Stimulated activated naive B cell treated with anti-CD40 and anti-IgM and Interleukin-4, amounts not matched to agents 10 μg/mL and 1 μg/mL and 100 μg/mL, for 72 hours (primary cell): ENCODE results near the gene GRM6.

ENCODE experiments used
- ATAC-seq, 2 donors: fragments of 150-1000 bp; cut with Tn5 transposase; replicated peaks; 2 replicates each; pipeline ENCODE4 v1.10.0; 2021; ENCODE audit warnings: moderate library complexity in 1 of 2
- DNase-seq: peaks from one replicate; pipeline ENCODE4 v3.0.0; 2021
- H3K27ac Mint-ChIP-seq: one replicate; pipeline ENCODE4 v1.8.0; 2022; ENCODE audit warnings: mild to moderate bottlenecking, mixed read lengths
- H3K27me3 Mint-ChIP-seq, 2 donors: one replicate each; pipeline ENCODE4 v1.8.0; 2022; ENCODE audit warnings: mixed read lengths in 2 of 2
- H3K36me3 Mint-ChIP-seq, 2 donors: one replicate each; pipeline ENCODE4 v1.8.0; 2022; ENCODE audit warnings: mixed read lengths in 2 of 2, mild to moderate bottlenecking in 1 of 2
- H3K4me1 Mint-ChIP-seq, 2 donors: one replicate each; pipeline ENCODE4 v1.8.0; 2022; ENCODE audit warnings: mixed read lengths in 2 of 2, mild to moderate bottlenecking in 1 of 2
- H3K4me3 Mint-ChIP-seq, 2 donors: one replicate each; pipeline ENCODE4 v1.8.0; 2022; ENCODE audit warnings: mild to moderate bottlenecking in 2 of 2, mixed read lengths in 2 of 2, moderate library complexity in 1 of 2
- H3K9me3 Mint-ChIP-seq, 2 donors: one replicate each; pipeline ENCODE4 v1.8.0; 2022; ENCODE audit warnings: mixed read lengths in 2 of 2, mild to moderate bottlenecking in 1 of 2

Gene GRM6

GRCh38 chr5:178994580-178995340, at the start of gene GRM6:
GRM6 (minus strand) TSS chr5:178995320; CDS start chr5:178994944, 376 bp downstream.
- H3K27ac Mint-ChIP-seq, result no peak within 1 kb of the TSS
- no peak for DNase-seq
- H3K27me3 Mint-ChIP-seq, result peaks cover 41 to 49% of the 10 kb centered on the region in 2 donors
- peak within 1 kb of the TSS in 1 of 2 donors; percentile 9 for H3K4me3 Mint-ChIP-seq
- peaks cover 2 to 6% of the 10 kb centered on the region in 2 donors for H3K36me3 Mint-ChIP-seq
- no peak for ATAC-seq
- peaks cover 4 to 8% of the 10 kb centered on the region in 2 donors for H3K9me3 Mint-ChIP-seq
- peaks cover 3 to 7% of the 10 kb centered on the region in 2 donors for H3K4me1 Mint-ChIP-seq

GRCh38 chr5:179044765-179045164, 49.6 kb upstream of the GRM6 start:
- Mint-ChIP-seq H3K27ac (no peak overlapping the region), H3K9me3 (peaks cover 28 to 29% of the 10 kb centered on the region in 2 donors), H3K36me3 (peaks cover 4 to 7% of the 10 kb centered on the region in 2 donors), H3K4me1 (peaks cover 0 to 1% of the 10 kb centered on the region in 2 donors), H3K27me3 (peaks cover 6 to 8% of the 10 kb centered on the region in 2 donors), H3K4me3 (no peak overlapping the region)
- ATAC-seq, result no peak
- no peak for DNase-seq

GRCh38 chr5:179033004-179033580, 38.0 kb upstream of the GRM6 start:
- Mint-ChIP-seq H3K27me3 (no peaks in the 10 kb centered on the region), H3K9me3 (peaks cover 45 to 50% of the 10 kb centered on the region in 2 donors), H3K36me3 (peaks cover 60 to 70% of the 10 kb centered on the region in 2 donors), H3K4me1 (no peaks in the 10 kb centered on the region), H3K4me3 (no peak overlapping the region), H3K27ac (no peak overlapping the region)
- no peak for ATAC-seq
- no peak for DNase-seq

GRCh38 chr5:179023528-179024189, 28.5 kb upstream of the GRM6 start, which contains the start of gene ZNF879:
ZNF879 (plus strand) TSS chr5:179023804; CDS start chr5:179025005, 1,201 bp downstream.
- Mint-ChIP-seq H3K36me3 (peaks cover 29 to 34% of the 10 kb centered on the region in 2 donors), H3K27me3 (peaks cover 0 to 7% of the 10 kb centered on the region in 2 donors), H3K27ac (peak within 1 kb of the TSS; percentile 95), H3K9me3 (peaks cover 12 to 22% of the 10 kb centered on the region in 2 donors), H3K4me3 (peak within 1 kb of the TSS; percentile 96 to 98), H3K4me1 (peaks cover 3 to 12% of the 10 kb centered on the region in 2 donors)
- peak; percentile 93 for DNase-seq
- peak; percentile 94 to 96 for ATAC-seq

GRCh38 chr5:179008667-179009066, 13.5 kb upstream of the GRM6 start:
- Mint-ChIP-seq H3K4me3 (no peak overlapping the region), H3K27me3 (peaks cover 7 to 10% of the 10 kb centered on the region in 2 donors), H3K9me3 (peaks cover 18 to 39% of the 10 kb centered on the region in 2 donors), H3K4me1 (no peaks in the 10 kb centered on the region), H3K27ac (no peak overlapping the region), H3K36me3 (no peaks in the 10 kb centered on the region)
- ATAC-seq (no peak), DNase-seq (no peak)

GRCh38 chr5:179006564-179006963, 11.4 kb upstream of the GRM6 start:
- H3K36me3 Mint-ChIP-seq, result peaks cover 0 to 3% of the 10 kb centered on the region in 2 donors
- ATAC-seq (no peak), DNase-seq (no peak)
- no peak overlapping the region for H3K27ac Mint-ChIP-seq
- no peak overlapping the region for H3K4me3 Mint-ChIP-seq
- H3K4me1 Mint-ChIP-seq, result no peaks in the 10 kb centered on the region
- peaks cover 17 to 37% of the 10 kb centered on the region in 2 donors for H3K9me3 Mint-ChIP-seq
- H3K27me3 Mint-ChIP-seq, result peaks cover 14 to 18% of the 10 kb centered on the region in 2 donors

- DNase-seq, result no peak
- H3K4me1 Mint-ChIP-seq, result peaks cover 1 to 4% of the 10 kb centered on the region in 2 donors
- H3K4me3 Mint-ChIP-seq, result no peak overlapping the region
- H3K9me3 Mint-ChIP-seq, result peaks cover 5 to 10% of the 10 kb centered on the region in 2 donors
- no peak for ATAC-seq
- H3K36me3 Mint-ChIP-seq, result peaks cover 0 to 8% of the 10 kb centered on the region in 2 donors
- no peak overlapping the region for H3K27ac Mint-ChIP-seq
- peaks cover 32 to 38% of the 10 kb centered on the region in 2 donors for H3K27me3 Mint-ChIP-seq
Measured at GRCh38 chr5:178998441-178998840, 3.3 kb upstream of the GRM6 start.

GRCh38 chr5:178997191-178997590, 2.1 kb upstream of the GRM6 start:
- Mint-ChIP-seq H3K27ac (no peak overlapping the region), H3K9me3 (peaks cover 4 to 5% of the 10 kb centered on the region in 2 donors), H3K36me3 (peaks cover 0 to 6% of the 10 kb centered on the region in 2 donors), H3K4me3 (no peak overlapping the region), H3K27me3 (peaks cover 40 to 47% of the 10 kb centered on the region in 2 donors), H3K4me1 (peaks cover 3 to 7% of the 10 kb centered on the region in 2 donors)
- DNase-seq, result no peak
- ATAC-seq, result no peak

- peaks cover 4 to 6% of the 10 kb centered on the region in 2 donors for H3K9me3 Mint-ChIP-seq
- H3K27ac Mint-ChIP-seq, result no peak overlapping the region
- ATAC-seq (no peak), DNase-seq (no peak)
- H3K4me3 Mint-ChIP-seq, result no peak overlapping the region
- peaks cover 3 to 7% of the 10 kb centered on the region in 2 donors for H3K4me1 Mint-ChIP-seq
- H3K36me3 Mint-ChIP-seq, result peaks cover 2 to 6% of the 10 kb centered on the region in 2 donors
- peaks cover 41 to 49% of the 10 kb centered on the region in 2 donors for H3K27me3 Mint-ChIP-seq
Measured at GRCh38 chr5:178996156-178996555, 1.0 kb upstream of the GRM6 start.

- peaks cover 3 to 7% of the 10 kb centered on the region in 2 donors for H3K4me1 Mint-ChIP-seq
- ATAC-seq, result no peak
- no peak for DNase-seq
- H3K27me3 Mint-ChIP-seq, result peaks cover 41 to 49% of the 10 kb centered on the region in 2 donors
- no peak overlapping the region for H3K27ac Mint-ChIP-seq
- H3K9me3 Mint-ChIP-seq, result peaks cover 4 to 7% of the 10 kb centered on the region in 2 donors
- no peak overlapping the region for H3K4me3 Mint-ChIP-seq
- H3K36me3 Mint-ChIP-seq, result peaks cover 2 to 6% of the 10 kb centered on the region in 2 donors
Measured at GRCh38 chr5:178995341-178995690, 196 bp upstream of the GRM6 start.

GRCh38 chr5:178993955-178994579, 1.1 kb downstream of the GRM6 start:
- peaks cover 8 to 12% of the 10 kb centered on the region in 2 donors for H3K9me3 Mint-ChIP-seq
- H3K4me1 Mint-ChIP-seq, result peaks cover 3 to 7% of the 10 kb centered on the region in 2 donors
- no peak for DNase-seq
- H3K27me3 Mint-ChIP-seq, result peaks cover 41 to 49% of the 10 kb centered on the region in 2 donors
- H3K36me3 Mint-ChIP-seq, result peaks cover 2 to 6% of the 10 kb centered on the region in 2 donors
- ATAC-seq, result no peak
- no peak overlapping the region for H3K27ac Mint-ChIP-seq
- H3K4me3 Mint-ChIP-seq, result peak overlapping the region in 1 of 2 donors; percentile 9

- Mint-ChIP-seq H3K36me3 (peaks cover 2 to 4% of the 10 kb centered on the region in 2 donors), H3K9me3 (peaks cover 5 to 9% of the 10 kb centered on the region in 2 donors), H3K27me3 (peaks cover 41 to 49% of the 10 kb centered on the region in 2 donors), H3K4me1 (peaks cover 3 to 7% of the 10 kb centered on the region in 2 donors), H3K4me3 (no peak overlapping the region), H3K27ac (no peak overlapping the region)
- DNase-seq (no peak), ATAC-seq (no peak)
Measured at GRCh38 chr5:178993236-178993765, 1.8 kb downstream of the GRM6 start.

GRCh38 chr5:178992291-178992895, 2.7 kb downstream of the GRM6 start:
- no peak overlapping the region for H3K4me3 Mint-ChIP-seq
- peaks cover 4% of the 10 kb centered on the region in 2 donors for H3K36me3 Mint-ChIP-seq
- H3K4me1 Mint-ChIP-seq, result peaks cover 3 to 7% of the 10 kb centered on the region in 2 donors
- peaks cover 5 to 13% of the 10 kb centered on the region in 2 donors for H3K9me3 Mint-ChIP-seq
- no peak for ATAC-seq
- DNase-seq, result no peak
- H3K27me3 Mint-ChIP-seq, result peaks cover 41 to 49% of the 10 kb centered on the region in 2 donors
- H3K27ac Mint-ChIP-seq, result no peak overlapping the region
